Activated naive CD8-positive, alpha-beta T cell (primary cell): ENCODE results near the gene TSC2.

ENCODE experiments used
- H3K27ac Mint-ChIP-seq: one replicate; pipeline ENCODE4 v1.8.0; 2021; ENCODE audit warnings: mixed read lengths
- H3K27me3 Mint-ChIP-seq: one replicate; pipeline ENCODE4 v1.8.0; 2021; ENCODE audit warnings: mixed read lengths
- H3K36me3 Mint-ChIP-seq: one replicate; pipeline ENCODE4 v1.8.0; 2021; ENCODE audit warnings: mixed read lengths
- H3K4me1 Mint-ChIP-seq: one replicate; pipeline ENCODE4 v1.8.0; 2021; ENCODE audit warnings: low read depth, mixed read lengths
- H3K4me3 Mint-ChIP-seq: one replicate; pipeline ENCODE4 v1.8.0; 2021; ENCODE audit warnings: mild to moderate bottlenecking, mixed read lengths
- H3K9me3 Mint-ChIP-seq: one replicate; pipeline ENCODE4 v1.8.0; 2021; ENCODE audit warnings: low read depth, mixed read lengths

TSC2 gene

GRCh38 chr16:2060346-2060745 lies 12.6 kb downstream of the TSC2 start:
- Mint-ChIP-seq H3K4me1 (no peaks in the 10 kb centered on the region), H3K36me3 (no peaks in the 10 kb centered on the region), H3K27me3 (no peaks in the 10 kb centered on the region), H3K4me3 (no peak overlapping the region), H3K27ac (no peak overlapping the region), H3K9me3 (no peaks in the 10 kb centered on the region)

GRCh38 chr16:2061023-2061422 lies 13.2 kb downstream of the TSC2 start:
- H3K36me3 Mint-ChIP-seq: no peaks in the 10 kb centered on the region
- no peaks in the 10 kb centered on the region for H3K27me3 Mint-ChIP-seq
- H3K27ac Mint-ChIP-seq: no peak overlapping the region
- H3K9me3 Mint-ChIP-seq: no peaks in the 10 kb centered on the region
- H3K4me3 Mint-ChIP-seq: no peak overlapping the region
- H3K4me1 Mint-ChIP-seq: no peaks in the 10 kb centered on the region

- H3K9me3 Mint-ChIP-seq: no peaks in the 10 kb centered on the region
- no peak overlapping the region for H3K4me3 Mint-ChIP-seq
- no peaks in the 10 kb centered on the region for H3K4me1 Mint-ChIP-seq
- H3K27ac Mint-ChIP-seq: no peak overlapping the region
- no peaks in the 10 kb centered on the region for H3K36me3 Mint-ChIP-seq
- no peaks in the 10 kb centered on the region for H3K27me3 Mint-ChIP-seq
These were observed 13.7 kb downstream of the TSC2 start for GRCh38 chr16:2061526-2061925.

GRCh38 chr16:2062801-2063200 lies 15.0 kb downstream of the TSC2 start:
- Mint-ChIP-seq H3K4me1 (no peaks in the 10 kb centered on the region), H3K9me3 (no peaks in the 10 kb centered on the region), H3K36me3 (no peaks in the 10 kb centered on the region), H3K27me3 (no peaks in the 10 kb centered on the region), H3K27ac (no peak overlapping the region), H3K4me3 (no peak overlapping the region)

- Mint-ChIP-seq H3K27ac (no peak overlapping the region), H3K4me1 (no peaks in the 10 kb centered on the region), H3K4me3 (no peak overlapping the region), H3K27me3 (no peaks in the 10 kb centered on the region), H3K36me3 (no peaks in the 10 kb centered on the region), H3K9me3 (no peaks in the 10 kb centered on the region)
These were observed 16.1 kb downstream of the TSC2 start for GRCh38 chr16:2063861-2064260.

- Mint-ChIP-seq H3K27me3 (no peaks in the 10 kb centered on the region), H3K4me1 (no peaks in the 10 kb centered on the region), H3K4me3 (no peak overlapping the region)
These were observed 16.7 kb downstream of the TSC2 start for GRCh38 chr16:2064368-2064945.

GRCh38 chr16:2066139-2066538 lies 18.4 kb downstream of the TSC2 start:
- H3K4me3 Mint-ChIP-seq: no peak overlapping the region
- no peak overlapping the region for H3K27ac Mint-ChIP-seq
- no peaks in the 10 kb centered on the region for H3K36me3 Mint-ChIP-seq
- H3K4me1 Mint-ChIP-seq: no peaks in the 10 kb centered on the region
- no peaks in the 10 kb centered on the region for H3K9me3 Mint-ChIP-seq
- no peaks in the 10 kb centered on the region for H3K27me3 Mint-ChIP-seq

More at GRCh38 chr16:2064368-2064945, 16.7 kb downstream of the TSC2 start:
- H3K9me3 Mint-ChIP-seq: no peaks in the 10 kb centered on the region
- no peaks in the 10 kb centered on the region for H3K36me3 Mint-ChIP-seq
- no peak overlapping the region for H3K27ac Mint-ChIP-seq

GRCh38 chr16:2070576-2071453 lies 23.0 kb downstream of the TSC2 start:
- H3K4me1 Mint-ChIP-seq: no peaks in the 10 kb centered on the region
- H3K36me3 Mint-ChIP-seq: no peaks in the 10 kb centered on the region
- H3K4me3 Mint-ChIP-seq: no peak overlapping the region
- no peaks in the 10 kb centered on the region for H3K9me3 Mint-ChIP-seq
- H3K27ac Mint-ChIP-seq: no peak overlapping the region
- H3K27me3 Mint-ChIP-seq: no peaks in the 10 kb centered on the region

- Mint-ChIP-seq H3K4me1 (no peaks in the 10 kb centered on the region), H3K27ac (no peak overlapping the region), H3K9me3 (no peaks in the 10 kb centered on the region), H3K27me3 (no peaks in the 10 kb centered on the region), H3K36me3 (no peaks in the 10 kb centered on the region), H3K4me3 (no peak overlapping the region)
These were observed 23.8 kb downstream of the TSC2 start for GRCh38 chr16:2071454-2072202.

- Mint-ChIP-seq H3K4me3 (no peak overlapping the region), H3K27ac (no peak overlapping the region), H3K4me1 (no peaks in the 10 kb centered on the region), H3K27me3 (no peaks in the 10 kb centered on the region), H3K9me3 (no peaks in the 10 kb centered on the region), H3K36me3 (no peaks in the 10 kb centered on the region)
These were observed 25.1 kb downstream of the TSC2 start for GRCh38 chr16:2072926-2073325.

GRCh38 chr16:2074071-2074470 lies 26.3 kb downstream of the TSC2 start:
- H3K9me3 Mint-ChIP-seq: no peaks in the 10 kb centered on the region
- H3K27ac Mint-ChIP-seq: no peak overlapping the region
- no peak overlapping the region for H3K4me3 Mint-ChIP-seq
- H3K36me3 Mint-ChIP-seq: no peaks in the 10 kb centered on the region
- H3K4me1 Mint-ChIP-seq: no peaks in the 10 kb centered on the region
- no peaks in the 10 kb centered on the region for H3K27me3 Mint-ChIP-seq

GRCh38 chr16:2075631-2076030 lies 27.8 kb downstream of the TSC2 start:
- no peaks in the 10 kb centered on the region for H3K4me1 Mint-ChIP-seq
- no peaks in the 10 kb centered on the region for H3K9me3 Mint-ChIP-seq
- no peak overlapping the region for H3K4me3 Mint-ChIP-seq
- no peak overlapping the region for H3K27ac Mint-ChIP-seq
- no peaks in the 10 kb centered on the region for H3K27me3 Mint-ChIP-seq
- no peaks in the 10 kb centered on the region for H3K36me3 Mint-ChIP-seq

GRCh38 chr16:2076072-2076865 lies 28.5 kb downstream of the TSC2 start:
- Mint-ChIP-seq H3K27me3 (no peaks in the 10 kb centered on the region), H3K36me3 (no peaks in the 10 kb centered on the region), H3K27ac (no peak overlapping the region), H3K4me3 (no peak overlapping the region), H3K9me3 (no peaks in the 10 kb centered on the region), H3K4me1 (no peaks in the 10 kb centered on the region)

GRCh38 chr16:2077016-2077415 lies 29.2 kb downstream of the TSC2 start:
- Mint-ChIP-seq H3K9me3 (no peaks in the 10 kb centered on the region), H3K27ac (no peak overlapping the region), H3K4me1 (no peaks in the 10 kb centered on the region), H3K36me3 (no peaks in the 10 kb centered on the region), H3K27me3 (no peaks in the 10 kb centered on the region), H3K4me3 (no peak overlapping the region)

- H3K36me3 Mint-ChIP-seq: no peaks in the 10 kb centered on the region
- no peaks in the 10 kb centered on the region for H3K4me1 Mint-ChIP-seq
These were observed 29.9 kb downstream of the TSC2 start for GRCh38 chr16:2077696-2078095.

More at GRCh38 chr16:2077696-2078095, 29.9 kb downstream of the TSC2 start:
- no peak overlapping the region for H3K27ac Mint-ChIP-seq
- H3K27me3 Mint-ChIP-seq: no peaks in the 10 kb centered on the region
- H3K9me3 Mint-ChIP-seq: no peaks in the 10 kb centered on the region
- no peak overlapping the region for H3K4me3 Mint-ChIP-seq
